H1 (cell line): ENCODE measurements around the gene TRIOBP. TPM values are rescaled to one million over a fixed set of nuclear protein-coding genes. Genes with fewer than 3 reads are reported as not detected.
A peak's percentile ranks its signal among the peaks of the same experiment; 100 is the strongest.

Source experiments
- CBX5 ChIP-seq: fragments of 300-800, 300-1000 bp; sonication (generic); IDR thresholded peaks from 2 replicates; pipeline ENCODE4 v1.7.1; 2016; ENCODE audit warnings: antibody characterized with exemption, low read length, low read depth
- EP300 ChIP-seq, 2 experiments: IDR thresholded peaks; 1 replicate in 1 of 2; 2 replicates in 1 of 2; pipeline ENCODE4 v1.6.1; 2011 to 2012; ENCODE audit warnings: low read depth in 2 of 2, low read length in 2 of 2, mild to moderate bottlenecking in 2 of 2, borderline replicate concordance in 1 of 2, inconsistent platforms in 1 of 2, moderate library complexity in 1 of 2
- TAF1 ChIP-seq: IDR thresholded peaks from 2 replicates; pipeline ENCODE4 v1.6.1; 2011; ENCODE audit warnings: mild to moderate bottlenecking, low read depth, low read length
- TEAD4 ChIP-seq: IDR thresholded peaks from 2 replicates; pipeline ENCODE4 v1.6.1; 2012; ENCODE audit warnings: low read depth, low read length, inconsistent platforms, mixed read lengths
- YY1 ChIP-seq: IDR thresholded peaks from 2 replicates; pipeline ENCODE4 v1.6.1; 2011; ENCODE audit warnings: low read depth, mild to moderate bottlenecking, low read length
- polyA plus RNA-seq, 7 experiments: library from polyadenylated mRNA; depleted of rRNA in 3 of 7; stranded (reverse) in 5 of 7; unstranded in 2 of 7; fragments of >200 nt in 5 of 7; fragments of 200-250 nt in 2 of 7; gene quantifications; 1 replicate in 5 of 7; 2 replicates in 1 of 7; 4 replicates in 1 of 7; pipeline versions ENCODE4 v1.2.1 to v1.2.3, GENCODE V29; 2011 to 2013; ENCODE audit warnings: missing spikeins in 2 of 7, mixed read lengths in 2 of 7
- total RNA-seq: library from RNA; stranded (reverse); fragmentation: NEBNext Ultra II Directional; extraction: Animal tissue kit (Norgen Biotek cat#: 25700); gene quantifications from 2 replicates; pipeline ENCODE4 v1.2.1, GENCODE V29; 2021
- TF ChIP-seq, protein P1 (sequence below): fragments of 300-600 bp; sonication (generic); IDR thresholded peaks from 2 replicates; pipeline ENCODE4 v1.7.1; 2012; ENCODE audit warnings: low read length, moderate library complexity, mild to moderate bottlenecking, inconsistent platforms; ENCODE audit not compliant: insufficient replicate concordance
- TF ChIP-seq, protein P2 (sequence below): IDR thresholded peaks from 2 replicates; pipeline ENCODE4 v1.6.1; 2012; ENCODE audit warnings: inconsistent platforms
- TF ChIP-seq, protein P3 (sequence below): IDR thresholded peaks from 2 replicates; pipeline ENCODE4 v1.6.1; 2011; ENCODE audit warnings: low read length, improper control_type of control experiment

The TRIOBP gene
- total and polyA plus RNA-seq, 2 of the 8 experiments (the other 6 are each of a cell fraction or from before 2014, with no cell fraction given) = 18.2 to 27.3 TPM

DNA sequence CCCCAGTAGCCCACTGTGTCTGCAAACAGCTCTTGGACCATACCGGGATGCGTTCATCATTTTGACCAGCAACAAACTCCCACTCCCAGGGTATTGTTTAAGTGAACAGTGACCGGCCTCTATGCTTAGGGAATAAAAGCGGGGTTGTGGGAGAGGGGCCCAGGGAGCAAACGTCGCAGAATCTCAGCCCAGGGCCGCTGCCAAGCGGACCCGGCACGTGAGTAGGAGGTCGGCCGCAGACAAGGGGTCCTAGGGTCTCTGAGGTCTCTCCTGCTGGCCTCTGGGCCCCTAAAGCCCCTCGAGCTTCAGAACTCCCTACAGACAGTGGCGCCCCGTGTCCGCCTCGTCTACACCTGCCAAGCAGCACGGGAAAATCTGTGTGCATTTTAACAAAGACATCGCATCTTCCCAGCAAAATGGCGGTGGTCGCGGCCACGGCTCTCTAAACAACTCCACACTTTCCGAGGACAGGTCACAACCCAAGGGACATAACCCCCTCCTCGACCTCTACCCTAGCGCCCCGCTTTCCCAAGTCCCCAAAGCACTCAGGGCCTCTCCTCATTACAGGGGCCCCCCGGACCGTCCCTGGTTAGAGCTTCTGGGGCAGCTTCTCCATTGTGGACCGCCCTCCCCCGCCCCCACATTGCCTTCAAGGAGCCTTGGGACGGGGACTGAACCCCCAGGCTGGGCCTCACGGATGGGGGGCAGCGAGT is 106.9 kb downstream of the TRIOBP start (continued):
- TF ChIP-seq, protein P1, sequence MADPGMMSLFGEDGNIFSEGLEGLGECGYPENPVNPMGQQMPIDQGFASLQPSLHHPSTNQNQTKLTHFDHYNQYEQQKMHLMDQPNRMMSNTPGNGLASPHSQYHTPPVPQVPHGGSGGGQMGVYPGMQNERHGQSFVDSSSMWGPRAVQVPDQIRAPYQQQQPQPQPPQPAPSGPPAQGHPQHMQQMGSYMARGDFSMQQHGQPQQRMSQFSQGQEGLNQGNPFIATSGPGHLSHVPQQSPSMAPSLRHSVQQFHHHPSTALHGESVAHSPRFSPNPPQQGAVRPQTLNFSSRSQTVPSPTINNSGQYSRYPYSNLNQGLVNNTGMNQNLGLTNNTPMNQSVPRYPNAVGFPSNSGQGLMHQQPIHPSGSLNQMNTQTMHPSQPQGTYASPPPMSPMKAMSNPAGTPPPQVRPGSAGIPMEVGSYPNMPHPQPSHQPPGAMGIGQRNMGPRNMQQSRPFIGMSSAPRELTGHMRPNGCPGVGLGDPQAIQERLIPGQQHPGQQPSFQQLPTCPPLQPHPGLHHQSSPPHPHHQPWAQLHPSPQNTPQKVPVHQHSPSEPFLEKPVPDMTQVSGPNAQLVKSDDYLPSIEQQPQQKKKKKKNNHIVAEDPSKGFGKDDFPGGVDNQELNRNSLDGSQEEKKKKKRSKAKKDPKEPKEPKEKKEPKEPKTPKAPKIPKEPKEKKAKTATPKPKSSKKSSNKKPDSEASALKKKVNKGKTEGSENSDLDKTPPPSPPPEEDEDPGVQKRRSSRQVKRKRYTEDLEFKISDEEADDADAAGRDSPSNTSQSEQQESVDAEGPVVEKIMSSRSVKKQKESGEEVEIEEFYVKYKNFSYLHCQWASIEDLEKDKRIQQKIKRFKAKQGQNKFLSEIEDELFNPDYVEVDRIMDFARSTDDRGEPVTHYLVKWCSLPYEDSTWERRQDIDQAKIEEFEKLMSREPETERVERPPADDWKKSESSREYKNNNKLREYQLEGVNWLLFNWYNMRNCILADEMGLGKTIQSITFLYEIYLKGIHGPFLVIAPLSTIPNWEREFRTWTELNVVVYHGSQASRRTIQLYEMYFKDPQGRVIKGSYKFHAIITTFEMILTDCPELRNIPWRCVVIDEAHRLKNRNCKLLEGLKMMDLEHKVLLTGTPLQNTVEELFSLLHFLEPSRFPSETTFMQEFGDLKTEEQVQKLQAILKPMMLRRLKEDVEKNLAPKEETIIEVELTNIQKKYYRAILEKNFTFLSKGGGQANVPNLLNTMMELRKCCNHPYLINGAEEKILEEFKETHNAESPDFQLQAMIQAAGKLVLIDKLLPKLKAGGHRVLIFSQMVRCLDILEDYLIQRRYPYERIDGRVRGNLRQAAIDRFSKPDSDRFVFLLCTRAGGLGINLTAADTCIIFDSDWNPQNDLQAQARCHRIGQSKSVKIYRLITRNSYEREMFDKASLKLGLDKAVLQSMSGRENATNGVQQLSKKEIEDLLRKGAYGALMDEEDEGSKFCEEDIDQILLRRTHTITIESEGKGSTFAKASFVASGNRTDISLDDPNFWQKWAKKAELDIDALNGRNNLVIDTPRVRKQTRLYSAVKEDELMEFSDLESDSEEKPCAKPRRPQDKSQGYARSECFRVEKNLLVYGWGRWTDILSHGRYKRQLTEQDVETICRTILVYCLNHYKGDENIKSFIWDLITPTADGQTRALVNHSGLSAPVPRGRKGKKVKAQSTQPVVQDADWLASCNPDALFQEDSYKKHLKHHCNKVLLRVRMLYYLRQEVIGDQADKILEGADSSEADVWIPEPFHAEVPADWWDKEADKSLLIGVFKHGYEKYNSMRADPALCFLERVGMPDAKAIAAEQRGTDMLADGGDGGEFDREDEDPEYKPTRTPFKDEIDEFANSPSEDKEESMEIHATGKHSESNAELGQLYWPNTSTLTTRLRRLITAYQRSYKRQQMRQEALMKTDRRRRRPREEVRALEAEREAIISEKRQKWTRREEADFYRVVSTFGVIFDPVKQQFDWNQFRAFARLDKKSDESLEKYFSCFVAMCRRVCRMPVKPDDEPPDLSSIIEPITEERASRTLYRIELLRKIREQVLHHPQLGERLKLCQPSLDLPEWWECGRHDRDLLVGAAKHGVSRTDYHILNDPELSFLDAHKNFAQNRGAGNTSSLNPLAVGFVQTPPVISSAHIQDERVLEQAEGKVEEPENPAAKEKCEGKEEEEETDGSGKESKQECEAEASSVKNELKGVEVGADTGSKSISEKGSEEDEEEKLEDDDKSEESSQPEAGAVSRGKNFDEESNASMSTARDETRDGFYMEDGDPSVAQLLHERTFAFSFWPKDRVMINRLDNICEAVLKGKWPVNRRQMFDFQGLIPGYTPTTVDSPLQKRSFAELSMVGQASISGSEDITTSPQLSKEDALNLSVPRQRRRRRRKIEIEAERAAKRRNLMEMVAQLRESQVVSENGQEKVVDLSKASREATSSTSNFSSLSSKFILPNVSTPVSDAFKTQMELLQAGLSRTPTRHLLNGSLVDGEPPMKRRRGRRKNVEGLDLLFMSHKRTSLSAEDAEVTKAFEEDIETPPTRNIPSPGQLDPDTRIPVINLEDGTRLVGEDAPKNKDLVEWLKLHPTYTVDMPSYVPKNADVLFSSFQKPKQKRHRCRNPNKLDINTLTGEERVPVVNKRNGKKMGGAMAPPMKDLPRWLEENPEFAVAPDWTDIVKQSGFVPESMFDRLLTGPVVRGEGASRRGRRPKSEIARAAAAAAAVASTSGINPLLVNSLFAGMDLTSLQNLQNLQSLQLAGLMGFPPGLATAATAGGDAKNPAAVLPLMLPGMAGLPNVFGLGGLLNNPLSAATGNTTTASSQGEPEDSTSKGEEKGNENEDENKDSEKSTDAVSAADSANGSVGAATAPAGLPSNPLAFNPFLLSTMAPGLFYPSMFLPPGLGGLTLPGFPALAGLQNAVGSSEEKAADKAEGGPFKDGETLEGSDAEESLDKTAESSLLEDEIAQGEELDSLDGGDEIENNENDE = no peak
- TF ChIP-seq, protein P2, sequence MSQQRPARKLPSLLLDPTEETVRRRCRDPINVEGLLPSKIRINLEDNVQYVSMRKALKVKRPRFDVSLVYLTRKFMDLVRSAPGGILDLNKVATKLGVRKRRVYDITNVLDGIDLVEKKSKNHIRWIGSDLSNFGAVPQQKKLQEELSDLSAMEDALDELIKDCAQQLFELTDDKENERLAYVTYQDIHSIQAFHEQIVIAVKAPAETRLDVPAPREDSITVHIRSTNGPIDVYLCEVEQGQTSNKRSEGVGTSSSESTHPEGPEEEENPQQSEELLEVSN = peak; percentile 80
- TF ChIP-seq TEAD4 = no peak
- TF ChIP-seq, protein P3, sequence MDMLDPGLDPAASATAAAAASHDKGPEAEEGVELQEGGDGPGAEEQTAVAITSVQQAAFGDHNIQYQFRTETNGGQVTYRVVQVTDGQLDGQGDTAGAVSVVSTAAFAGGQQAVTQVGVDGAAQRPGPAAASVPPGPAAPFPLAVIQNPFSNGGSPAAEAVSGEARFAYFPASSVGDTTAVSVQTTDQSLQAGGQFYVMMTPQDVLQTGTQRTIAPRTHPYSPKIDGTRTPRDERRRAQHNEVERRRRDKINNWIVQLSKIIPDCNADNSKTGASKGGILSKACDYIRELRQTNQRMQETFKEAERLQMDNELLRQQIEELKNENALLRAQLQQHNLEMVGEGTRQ = 0 out of 2 replicates have a peak, but pooled peaks have one; percentile 4
- no peak for TF ChIP-seq CBX5
- TF ChIP-seq TAF1 = peak; percentile 36; the same call in 1 of the 2 replicates
- peak; percentile 76 for TF ChIP-seq YY1
- TF ChIP-seq EP300 (IDR thresholded peaks at IDR 0.05; ENCODE audit: borderline replicate concordance in 1 of 2, low read depth in 2 of 2, low read length in 2 of 2) = no peak
